GM19043 (cell line): ENCODE data around the gene ZCCHC24.

Experiments used
- ATAC-seq: cut with Tn5 transposase; IDR thresholded peaks from one replicate; pipeline ENCODE4 v1.9.1; 2021; ENCODE audit warnings: low read depth; ENCODE audit not compliant: unreplicated experiment

Gene ZCCHC24

GRCh38 chr10:79434223-79434687 is 11.2 kb downstream of the ZCCHC24 start:
- no peak for ATAC-seq

GRCh38 chr10:79433324-79434222 is 11.9 kb downstream of the ZCCHC24 start:
- ATAC-seq: no peak

GRCh38 chr10:79431891-79432831 is 13.3 kb downstream of the ZCCHC24 start:
- no peak for ATAC-seq

- no peak for ATAC-seq
Measured at GRCh38 chr10:79431428-79431827, 14.0 kb downstream of the ZCCHC24 start.

- ATAC-seq: no peak
Measured at GRCh38 chr10:79430936-79431335, 14.5 kb downstream of the ZCCHC24 start.

- no peak for ATAC-seq
Measured at GRCh38 chr10:79430325-79430905, 15.0 kb downstream of the ZCCHC24 start.

GRCh38 chr10:79429751-79430150 is 15.7 kb downstream of the ZCCHC24 start:
- ATAC-seq: no peak

GRCh38 chr10:79427965-79428364 is 17.5 kb downstream of the ZCCHC24 start:
- ATAC-seq: no peak

GRCh38 chr10:79425074-79425532 is 20.3 kb downstream of the ZCCHC24 start:
- no peak for ATAC-seq

GRCh38 chr10:79424221-79425073 is 21.0 kb downstream of the ZCCHC24 start:
- no peak for ATAC-seq

- no peak for ATAC-seq
Measured at GRCh38 chr10:79422178-79422892, 23.1 kb downstream of the ZCCHC24 start.

GRCh38 chr10:79420974-79421688 is 24.3 kb downstream of the ZCCHC24 start:
- ATAC-seq: no peak

GRCh38 chr10:79418886-79419595 is 26.4 kb downstream of the ZCCHC24 start:
- ATAC-seq: no peak

GRCh38 chr10:79418274-79418673 is 27.1 kb downstream of the ZCCHC24 start:
- no peak for ATAC-seq

GRCh38 chr10:79417731-79418130 is 27.7 kb downstream of the ZCCHC24 start:
- no peak for ATAC-seq

- no peak for ATAC-seq
Measured at GRCh38 chr10:79417266-79417665, 28.2 kb downstream of the ZCCHC24 start.

- no peak for ATAC-seq
Measured at GRCh38 chr10:79416578-79417255, 28.7 kb downstream of the ZCCHC24 start.
